IMR-90 (cell line): ENCODE data around the gene PRKCB. TPM values are rescaled to one million over a fixed set of nuclear protein-coding genes. Genes with fewer than 3 reads are reported as not detected.

Source experiments
- ATAC-seq: fragments of 200-7000 bp; cut with Tn5 transposase; 2 replicates; pipeline ENCODE4 v1.9.1; 2020; ENCODE audit warnings: low read depth, mild to moderate bottlenecking, moderate library complexity
- BruUV-seq: library from RNA; stranded (reverse); fragments of 400-500 nt; replicated peaks from 2 replicates; lab custom pipeline; 2021; lab: Mats Ljungman, UMichigan
- CTCF ChIA-PET: fragments of 300-600 bp; formaldehyde crosslinking; extraction: SDS; loops from one replicate; lab custom pipeline; 2021; ENCODE audit warnings: antibody characterized with exemption; lab: Yijun Ruan, JAX
- POLR2A ChIA-PET: fragments of 300-600 bp; sonication (Branson Sonifier 250); formaldehyde crosslinking; loops from one replicate; lab custom pipeline; 2022; ENCODE audit warnings: antibody characterized with exemption; ENCODE audit not compliant: unreplicated experiment; lab: Charles Lee
- DNase-seq: peaks from one replicate; pipeline ENCODE4 v3.0.0; 2013
- H2AFZ ChIP-seq: replicated peaks from 2 replicates; pipeline ENCODE3; 2013; ENCODE audit warnings: low read length, mild to moderate bottlenecking; ENCODE audit not compliant: poor library complexity
- H2AK5ac ChIP-seq: 2 replicates; pipeline ENCODE4 v1.6.1; 2013; ENCODE audit warnings: low read depth, low read length, inconsistent platforms
- H2AK9ac ChIP-seq: replicated peaks from 2 replicates; pipeline ENCODE3; 2013; ENCODE audit warnings: mild to moderate bottlenecking, low read depth, low read length, moderate library complexity; ENCODE audit not compliant: poor library complexity
- H2BK120ac ChIP-seq: 2 replicates; pipeline ENCODE4 v1.6.1; 2013; ENCODE audit warnings: low read depth, low read length, inconsistent platforms
- H2BK15ac ChIP-seq: 3 replicates; pipeline ENCODE4 v1.6.1; 2013; ENCODE audit warnings: low read depth, low read length, inconsistent platforms
- H2BK20ac ChIP-seq: 2 replicates; pipeline ENCODE4 v1.6.1; 2013; ENCODE audit warnings: low read depth, mild to moderate bottlenecking, inconsistent platforms, low read length, moderate library complexity
- H2BK5ac ChIP-seq: 2 replicates; pipeline ENCODE4 v1.6.1; 2013; ENCODE audit warnings: mild to moderate bottlenecking, low read depth, low read length, inconsistent platforms; ENCODE audit not compliant: poor library complexity, severe bottlenecking
- H3K14ac ChIP-seq: replicated peaks from 2 replicates; pipeline ENCODE4 v1.6.1; 2013; ENCODE audit warnings: low read depth, low read length, inconsistent platforms
- H3K18ac ChIP-seq: 2 replicates; pipeline ENCODE4 v1.6.1; 2013; ENCODE audit warnings: low read depth, low read length, control low read depth
- H3K23ac ChIP-seq: 2 replicates; pipeline ENCODE4 v1.6.1; 2013; ENCODE audit warnings: low read depth, low read length, inconsistent platforms
- H3K27ac ChIP-seq: 2 replicates; pipeline ENCODE4 v1.5.1; 2013; ENCODE audit warnings: mild to moderate bottlenecking, control low read depth, low read length; ENCODE audit not compliant: insufficient read depth
- H3K27me3 ChIP-seq: 2 replicates; pipeline ENCODE4 v1.6.1; 2013; ENCODE audit warnings: low read length; ENCODE audit not compliant: control insufficient read depth, insufficient read depth
- H3K36me3 ChIP-seq: 2 replicates; pipeline ENCODE4 v1.6.1; 2013; ENCODE audit warnings: low read length, mixed read lengths; ENCODE audit not compliant: control insufficient read depth, insufficient read depth
- H3K4ac ChIP-seq: 2 replicates; pipeline ENCODE4 v1.6.1; 2013; ENCODE audit warnings: low read depth, low read length, inconsistent platforms
- H3K4me1 ChIP-seq: 2 replicates; pipeline ENCODE4 v1.6.1; 2013; ENCODE audit warnings: low read length, mixed read lengths; ENCODE audit not compliant: control insufficient read depth, insufficient read depth
- H3K4me2 ChIP-seq: 2 replicates; pipeline ENCODE4 v1.6.1; 2013; ENCODE audit warnings: low read depth, mild to moderate bottlenecking, control low read depth, low read length, moderate library complexity
- H3K4me3 ChIP-seq: 2 replicates; pipeline ENCODE4 v1.5.1; 2013; ENCODE audit warnings: low read depth, mild to moderate bottlenecking, control low read depth, low read length, moderate library complexity; ENCODE audit not compliant: insufficient read depth
- H3K56ac ChIP-seq: 2 replicates; pipeline ENCODE4 v1.6.1; 2013; ENCODE audit warnings: low read length, inconsistent platforms; ENCODE audit not compliant: insufficient read depth; ENCODE audit errors: extremely low read depth
- H3K79me1 ChIP-seq, 2 experiments: 2 replicates each; pipeline ENCODE4 v1.6.1; 2013; ENCODE audit warnings: low read length in 2 of 2, inconsistent platforms in 1 of 2, low read depth in 1 of 2
- H3K9ac ChIP-seq: 2 replicates; pipeline ENCODE4 v1.6.1; 2013; ENCODE audit warnings: low read depth, low read length, control low read depth
- H3K9me1 ChIP-seq: 2 replicates; pipeline ENCODE4 v1.6.1; 2013; ENCODE audit warnings: low read length, inconsistent platforms; ENCODE audit not compliant: insufficient read depth
- H3K9me3 ChIP-seq: 2 replicates; pipeline ENCODE4 v1.6.1; 2013; ENCODE audit warnings: low read length; ENCODE audit not compliant: control insufficient read depth, insufficient read depth
- H4K20me1 ChIP-seq: 2 replicates; pipeline ENCODE4 v1.6.1; 2013; ENCODE audit warnings: low read length, inconsistent platforms; ENCODE audit not compliant: insufficient read depth
- H4K5ac ChIP-seq: 2 replicates; pipeline ENCODE4 v1.6.1; 2013; ENCODE audit warnings: mild to moderate bottlenecking, low read depth, low read length, control low read depth
- H4K8ac ChIP-seq, 2 experiments: 2 replicates each; pipeline ENCODE4 v1.6.1; 2013; ENCODE audit warnings: low read depth in 2 of 2, low read length in 2 of 2, control low read depth in 1 of 2, inconsistent platforms in 1 of 2
- H4K91ac ChIP-seq: 2 replicates; pipeline ENCODE4 v1.6.1; 2013; ENCODE audit warnings: low read depth, low read length, inconsistent platforms; ENCODE audit not compliant: insufficient read depth
- BHLHE40 ChIP-seq: fragments of 150-350 bp; IDR thresholded peaks from 2 replicates; pipeline ENCODE4 v1.6.1; 2016; ENCODE audit warnings: mild to moderate bottlenecking, low read depth, low read length
- CEBPB ChIP-seq: IDR thresholded peaks from 2 replicates; pipeline ENCODE4 v1.6.1; 2012; ENCODE audit warnings: low read depth, low read length, improper control_type of control experiment
- CHD1 ChIP-seq: IDR thresholded peaks from 2 replicates; pipeline ENCODE4 v1.6.1; 2012; ENCODE audit warnings: low read depth, low read length, improper control_type of control experiment
- CTCF ChIP-seq: conservative IDR thresholded peaks from 2 replicates; pipeline ENCODE4 v1.5.1; 2012; ENCODE audit warnings: mild to moderate bottlenecking, low read depth, low read length, improper control_type of control experiment
- FOS ChIP-seq: fragments of 150-350 bp; IDR thresholded peaks from 2 replicates; pipeline ENCODE4 v1.6.1; 2016; ENCODE audit warnings: low read depth, low read length
- MAFK ChIP-seq: IDR thresholded peaks from 2 replicates; pipeline ENCODE4 v1.6.1; 2012; ENCODE audit warnings: low read depth, low read length, improper control_type of control experiment
- MAZ ChIP-seq: IDR thresholded peaks from 2 replicates; pipeline ENCODE4 v1.6.1; 2012; ENCODE audit warnings: low read depth, mild to moderate bottlenecking, low read length, improper control_type of control experiment, moderate library complexity, borderline replicate concordance
- MXI1 ChIP-seq: IDR thresholded peaks from 2 replicates; pipeline ENCODE4 v1.6.1; 2012; ENCODE audit warnings: low read depth, mild to moderate bottlenecking, low read length, moderate library complexity, borderline replicate concordance
- NFE2L2 ChIP-seq: fragments of 150-350 bp; IDR thresholded peaks from 2 replicates; pipeline ENCODE4 v1.6.1; 2016; ENCODE audit warnings: low read depth, mild to moderate bottlenecking, low read length
- POLR2A ChIP-seq: IDR thresholded peaks from 2 replicates; pipeline ENCODE4 v1.6.1; 2012; ENCODE audit warnings: mild to moderate bottlenecking, low read depth, low read length
- RFX5 ChIP-seq: IDR thresholded peaks from 2 replicates; pipeline ENCODE4 v1.8.0; 2012; ENCODE audit warnings: low read depth, mild to moderate bottlenecking, low read length, moderate library complexity
- SMC3 ChIP-seq: fragments of 150-350 bp; IDR thresholded peaks from 2 replicates; pipeline ENCODE4 v1.6.1; 2016; ENCODE audit warnings: low read depth, mild to moderate bottlenecking, antibody characterized with exemption, low read length, moderate library complexity
- WGBS, 2 experiments: methylation state at CpG; one replicate each; pipeline versions ENCODE4 v1.1.5 to v1.1.7; 2013; ENCODE audit warnings: missing lambda C conversion rate in 2 of 2; ENCODE audit not compliant: insufficient read length in 1 of 2; ENCODE audit errors: extremely low coverage in 2 of 2; 5-methylcytosine and 5-hydroxymethylcytosine counted together
- dilution Hi-C: fragments of 300-500 bp; cut with HindIII; formaldehyde crosslinking; loops from one replicate; pipeline ENCODE4 v1.14.3; 2018; ENCODE audit warnings: low sequenced_read_pairs; ENCODE audit not compliant: unreplicated experiment
- in situ Hi-C: fragments of 300-500 bp; cut with MboI; formaldehyde crosslinking; loops from 3 replicates; pipeline ENCODE4 v1.14.3; 2019; ENCODE audit warnings: low sequenced_read_pairs, inconsistent platforms, mixed read lengths
- intact Hi-C: fragments of 100-400 bp; cut with micrococcal nuclease; formaldehyde crosslinking; loops from 2 replicates; pipeline ENCODE4 v1.10.0; 2022
- polyA plus RNA-seq, 3 experiments: library from polyadenylated mRNA; depleted of rRNA; stranded (reverse); fragments of >200 nt; gene quantifications; 2 replicates each; pipeline ENCODE4 v1.2.3, GENCODE V29; 2012; ENCODE audit warnings: low replicate concordance in 1 of 3
- total RNA-seq: library from RNA; depleted of rRNA; stranded (reverse); fragments of >200 nt; gene quantifications from 2 replicates; pipeline ENCODE4 v1.2.3, GENCODE V29; 2012
- TF ChIP-seq, protein P1 (sequence below): fragments of 150-350 bp; IDR thresholded peaks from 2 replicates; pipeline ENCODE4 v1.6.1; 2017; ENCODE audit warnings: mild to moderate bottlenecking, antibody characterized with exemption, low read length, low read depth
- TF ChIP-seq, protein P2 (sequence below): fragments of 150-350 bp; IDR thresholded peaks from 2 replicates; pipeline ENCODE4 v1.6.1; 2016; ENCODE audit warnings: low read depth, mild to moderate bottlenecking, low read length, moderate library complexity, borderline replicate concordance

Gene PRKCB
- total and polyA plus RNA-seq, 2 of the 4 experiments (the other 2 are of a cell fraction): under 0.01 TPM; not detected in 1

GRCh38 chr16:23950291-23950894, 114.6 kb downstream of the PRKCB start:
- Histone ChIP-seq H4K8ac (no peak overlapping the region), H3K27me3 (no peaks in the 10 kb centered on the region), H4K91ac (no peak overlapping the region), H2BK5ac (no peak overlapping the region), H2BK15ac (no peak overlapping the region), H3K9me1 (no peaks in the 10 kb centered on the region), H3K9me3 (no peaks in the 10 kb centered on the region), H3K18ac (no peak overlapping the region), H2AK5ac (no peak overlapping the region), H2BK120ac (no peak overlapping the region), H3K4me3 (no peak overlapping the region), H3K23ac (no peak overlapping the region), H3K27ac (no peak overlapping the region), H3K36me3 (no peaks in the 10 kb centered on the region), H2AFZ (no peak overlapping the region), H3K56ac (no peak overlapping the region), H3K79me1 (no peaks in the 10 kb centered on the region), H3K9ac (no peak overlapping the region), H3K4ac (no peak overlapping the region), H3K4me1 (no peaks in the 10 kb centered on the region), H3K4me2 (no peak overlapping the region), H3K14ac (no peak overlapping the region), H4K20me1 (no peaks in the 10 kb centered on the region), H2BK20ac (no peak overlapping the region), H4K5ac (no peak overlapping the region), H2AK9ac (no peak overlapping the region)
- POLR2A ChIA-PET: no interaction called here
- dilution Hi-C loops (no loop called here), in situ Hi-C loops (no loop called here), intact Hi-C loops (no loop called here)
- CTCF ChIA-PET: no interaction called here
- no TSS peak for BruUV-seq
- ATAC-seq: no peak
- WGBS, 2 experiments: no CpG with 5 or more reads among the region's 3 CpGs
- DNase-seq: no peak
- TF ChIP-seq NFE2L2: no peak
- no peak for TF ChIP-seq POLR2A
- no peak for TF ChIP-seq MAZ
- no peak for TF ChIP-seq RFX5
- TF ChIP-seq, protein P1, sequence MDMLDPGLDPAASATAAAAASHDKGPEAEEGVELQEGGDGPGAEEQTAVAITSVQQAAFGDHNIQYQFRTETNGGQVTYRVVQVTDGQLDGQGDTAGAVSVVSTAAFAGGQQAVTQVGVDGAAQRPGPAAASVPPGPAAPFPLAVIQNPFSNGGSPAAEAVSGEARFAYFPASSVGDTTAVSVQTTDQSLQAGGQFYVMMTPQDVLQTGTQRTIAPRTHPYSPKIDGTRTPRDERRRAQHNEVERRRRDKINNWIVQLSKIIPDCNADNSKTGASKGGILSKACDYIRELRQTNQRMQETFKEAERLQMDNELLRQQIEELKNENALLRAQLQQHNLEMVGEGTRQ: no peak
- no peak for TF ChIP-seq CEBPB
- TF ChIP-seq SMC3: no peak
- no peak for TF ChIP-seq CTCF
- TF ChIP-seq BHLHE40: no peak
- TF ChIP-seq, protein P2, sequence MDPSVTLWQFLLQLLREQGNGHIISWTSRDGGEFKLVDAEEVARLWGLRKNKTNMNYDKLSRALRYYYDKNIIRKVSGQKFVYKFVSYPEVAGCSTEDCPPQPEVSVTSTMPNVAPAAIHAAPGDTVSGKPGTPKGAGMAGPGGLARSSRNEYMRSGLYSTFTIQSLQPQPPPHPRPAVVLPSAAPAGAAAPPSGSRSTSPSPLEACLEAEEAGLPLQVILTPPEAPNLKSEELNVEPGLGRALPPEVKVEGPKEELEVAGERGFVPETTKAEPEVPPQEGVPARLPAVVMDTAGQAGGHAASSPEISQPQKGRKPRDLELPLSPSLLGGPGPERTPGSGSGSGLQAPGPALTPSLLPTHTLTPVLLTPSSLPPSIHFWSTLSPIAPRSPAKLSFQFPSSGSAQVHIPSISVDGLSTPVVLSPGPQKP: no peak
- no peak for TF ChIP-seq MAFK
- TF ChIP-seq FOS: no peak
- TF ChIP-seq CHD1: no peak
- no peak for TF ChIP-seq MXI1
